NOMO-1 treated with DMSO at 0.1 percent for 48 hours (cell line): ENCODE measurements around the gene SYT13.

ENCODE experiments used
- DNase-seq: peaks from one replicate; lab custom pipeline; 2025; ENCODE audit not compliant: unreplicated experiment; lab: John Stamatoyannopoulos, UW

SYT13 gene

DNA sequence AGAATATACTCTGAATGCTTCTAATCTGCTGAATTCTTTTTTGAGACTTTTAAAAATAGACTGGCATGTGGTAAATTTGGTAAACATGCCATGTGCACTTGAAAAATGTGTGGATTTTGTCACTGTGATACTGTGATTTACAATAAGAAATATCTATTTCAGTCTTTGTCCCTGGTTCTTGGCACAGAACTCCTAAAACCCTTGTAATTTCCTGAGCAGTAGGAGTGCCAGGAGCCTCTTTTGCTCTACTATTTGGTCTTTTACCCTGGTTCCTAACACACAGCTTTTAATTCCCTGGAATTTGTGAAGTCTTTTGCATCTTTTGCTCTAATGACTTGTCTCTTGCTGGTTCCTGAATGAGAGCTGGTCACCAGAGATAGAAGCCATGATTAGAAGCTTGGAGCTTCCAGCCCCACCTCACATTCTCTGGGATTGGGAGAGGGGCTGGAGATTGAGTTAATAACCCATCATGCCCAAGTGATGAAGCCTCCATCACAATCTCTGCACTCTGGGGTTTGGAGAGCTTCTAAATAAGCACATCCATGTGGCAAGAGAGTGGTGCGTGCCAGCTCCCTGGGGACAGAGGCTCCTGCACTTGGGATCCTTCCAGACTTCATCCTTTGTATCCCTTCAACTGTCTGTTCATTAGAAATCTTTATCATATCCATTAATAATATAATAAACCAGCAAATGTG lies 27.2 kb upstream of the SYT13 start:
- DNase-seq: no peak

- no peak for DNase-seq
Measured at GRCh38 chr11:45305874-45306623, 19.9 kb upstream of the SYT13 start.

- no peak for DNase-seq
Measured at GRCh38 chr11:45304992-45305335, 18.8 kb upstream of the SYT13 start.

GRCh38 chr11:45304111-45304991 lies 18.2 kb upstream of the SYT13 start:
- DNase-seq: no peak

DNA sequence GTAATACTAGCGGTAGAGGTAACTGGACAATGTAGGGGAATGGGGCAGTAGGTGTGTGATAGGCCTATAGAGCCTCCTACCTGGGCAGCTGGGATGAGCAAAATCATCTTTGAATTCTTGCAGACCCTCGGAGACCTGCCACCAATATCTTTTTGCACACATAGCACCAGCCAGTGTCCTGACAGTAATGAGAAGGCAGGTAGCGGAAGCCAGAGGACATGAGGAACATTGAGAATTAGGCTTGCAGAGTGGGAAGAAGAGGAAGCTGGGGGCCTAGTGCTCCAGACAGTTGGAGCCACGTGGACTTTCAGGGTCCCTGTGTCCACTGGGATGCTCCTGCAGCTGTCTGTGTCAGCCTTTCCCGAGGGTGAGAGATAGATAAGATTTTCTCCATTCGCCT lies 17.2 kb upstream of the SYT13 start:
- no peak for DNase-seq

GRCh38 chr11:45301537-45302246 lies 15.6 kb upstream of the SYT13 start:
- DNase-seq: no peak

DNA sequence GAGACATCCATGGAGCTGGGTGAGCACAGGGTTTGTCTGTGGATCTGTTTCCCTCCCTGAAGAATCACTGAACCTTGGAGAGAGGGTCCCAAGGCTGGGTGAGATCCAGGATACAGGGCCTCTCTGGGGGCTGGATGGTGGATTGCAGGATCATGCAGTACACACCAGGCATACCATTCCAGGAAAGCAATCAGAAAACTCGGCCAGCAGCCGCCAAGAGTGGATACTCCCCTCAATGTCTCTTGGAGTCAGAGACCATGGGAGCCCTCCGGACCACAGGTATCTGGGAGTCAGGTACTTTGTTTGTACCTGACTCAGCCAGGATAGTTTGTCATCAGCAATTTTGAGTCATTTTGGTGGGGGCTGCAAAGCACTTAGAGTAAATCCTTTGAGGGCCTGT lies 14.6 kb upstream of the SYT13 start:
- DNase-seq: no peak

GRCh38 chr11:45298718-45299117 lies 12.6 kb upstream of the SYT13 start:
- no peak for DNase-seq

- DNase-seq: no peak
Measured at GRCh38 chr11:45296075-45296474, 9.9 kb upstream of the SYT13 start.

DNA sequence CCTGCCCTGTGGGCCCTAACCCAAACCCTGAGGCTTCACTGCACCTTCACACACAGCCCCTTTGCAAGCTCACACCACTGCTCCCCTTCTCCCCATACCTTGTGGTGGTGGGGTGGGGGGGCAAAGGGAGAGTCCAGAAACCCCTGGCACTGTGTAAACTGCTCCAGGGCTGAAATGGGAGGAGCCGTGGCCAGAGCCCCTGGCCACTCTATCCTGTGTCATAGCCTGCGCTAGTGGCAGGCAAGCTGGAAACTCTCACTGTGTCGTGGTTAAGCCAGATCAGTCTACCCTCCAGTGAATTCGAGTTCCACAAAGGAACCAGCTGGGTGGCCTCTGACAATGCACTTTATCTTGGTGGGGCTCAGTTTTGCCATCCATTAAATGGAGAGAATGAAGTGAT lies 8.4 kb upstream of the SYT13 start:
- no peak for DNase-seq

GRCh38 chr11:45293566-45294192 lies 7.5 kb upstream of the SYT13 start:
- peak; percentile 79 for DNase-seq

- no peak for DNase-seq
Measured at GRCh38 chr11:45290586-45290985, 4.4 kb upstream of the SYT13 start.

GRCh38 chr11:45289369-45289768 lies 3.2 kb upstream of the SYT13 start:
- no peak for DNase-seq

DNA sequence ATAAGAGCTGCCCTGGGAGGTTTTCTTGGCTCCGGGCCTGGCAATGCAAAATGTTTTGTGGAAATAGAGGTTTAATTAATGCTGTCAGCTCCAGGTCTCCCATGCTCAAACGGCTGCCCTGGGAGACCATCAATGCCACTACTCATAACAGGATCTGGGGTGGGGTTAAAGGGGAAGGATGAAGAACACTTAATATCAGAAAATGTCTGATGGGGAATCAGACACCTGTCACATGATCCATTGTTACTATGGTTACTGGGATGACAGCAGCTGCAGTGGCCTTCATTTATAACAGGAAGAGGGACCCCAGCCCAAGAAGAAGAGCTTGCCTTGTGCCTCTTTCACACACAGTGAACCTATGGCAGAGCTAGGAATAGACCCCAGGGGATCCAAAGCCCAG lies 2.2 kb upstream of the SYT13 start:
- DNase-seq: no peak

- no peak for DNase-seq
Measured at GRCh38 chr11:45287316-45287903, 1.3 kb upstream of the SYT13 start.

- DNase-seq: no peak
Measured at GRCh38 chr11:45285250-45285828, 802 bp downstream of the SYT13 start.

DNA sequence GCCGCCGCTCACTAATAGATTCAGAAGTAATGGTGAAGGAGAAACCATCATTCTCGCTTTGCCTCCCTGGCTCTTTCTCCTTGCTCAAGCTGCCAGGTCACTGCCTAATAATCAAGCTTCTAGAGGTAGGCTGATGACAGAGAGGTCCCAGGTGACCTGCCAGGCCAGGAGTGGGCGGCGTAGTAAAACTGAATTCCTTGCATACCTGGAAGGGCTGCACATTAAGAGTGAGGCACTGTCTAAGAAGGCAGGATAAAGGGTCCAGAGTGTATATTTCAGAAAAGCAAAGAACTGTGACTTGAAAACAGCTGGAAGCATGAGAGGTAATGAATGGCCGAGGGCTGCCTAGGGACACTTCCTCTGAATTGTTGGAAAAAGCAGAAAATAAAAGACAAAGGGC lies 4.1 kb downstream of the SYT13 start:
- DNase-seq: no peak

DNA sequence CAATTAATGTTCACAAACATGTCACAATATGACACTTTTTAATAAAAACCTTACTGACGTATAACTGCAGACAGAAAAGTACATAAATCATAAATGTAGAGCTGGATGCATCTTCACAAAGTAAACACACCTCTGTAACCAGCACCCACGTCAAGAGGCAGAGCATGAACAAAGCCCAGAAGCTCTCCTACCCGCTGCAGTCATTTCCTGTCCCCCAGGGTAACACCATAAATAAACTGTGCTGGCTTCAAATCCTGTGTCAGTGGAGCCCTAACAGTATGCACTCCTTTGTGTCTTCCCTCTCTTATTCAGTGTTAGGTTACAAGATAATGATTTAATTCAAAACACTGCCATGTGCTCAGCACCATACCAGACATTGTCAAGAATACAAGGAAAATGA lies 5.7 kb downstream of the SYT13 start:
- no peak for DNase-seq

- DNase-seq: no peak
Measured at GRCh38 chr11:45279645-45280044, 6.5 kb downstream of the SYT13 start.

GRCh38 chr11:45278714-45279113 lies 7.4 kb downstream of the SYT13 start:
- DNase-seq: no peak
